HEK293 (cell line): Measurements from ENCODE around the gene PRSS53.

ENCODE experiments used
- CTCF ChIA-PET: fragments of 350-600 bp; formaldehyde crosslinking; extraction: SDS; loops from one replicate; lab custom pipeline; 2021; ENCODE audit warnings: antibody characterized with exemption; lab: Yijun Ruan, JAX
- POLR2A ChIA-PET: fragments of 300-600 bp; formaldehyde crosslinking; extraction: SDS; loops from one replicate; lab custom pipeline; 2020; ENCODE audit warnings: antibody characterized with exemption, inconsistent platforms; lab: Yijun Ruan, JAX
- H3K27ac ChIP-seq: fragments of 200-500 bp; sonication (Bioruptor generic); 2 replicates; pipeline ENCODE4 v1.5.1; 2014; ENCODE audit warnings: low read depth, low read length, control low read depth, inconsistent platforms; ENCODE audit errors: extremely low read depth
- H3K36me3 ChIP-seq, 2 experiments: fragments of 200-500 bp in 1 of 2; sonication (Bioruptor generic) in 1 of 2; 1 replicate in 1 of 2; 2 replicates in 1 of 2; pipeline ENCODE4 v1.5.1; 2014 to 2017; ENCODE audit warnings: inconsistent platforms in 2 of 2, low read length in 2 of 2; ENCODE audit not compliant: control insufficient read depth in 2 of 2, insufficient read depth in 1 of 2
- H3K4me1 ChIP-seq: fragments of 200-500 bp; sonication (Bioruptor generic); 2 replicates; pipeline ENCODE4 v1.5.1; 2014; ENCODE audit warnings: mild to moderate bottlenecking, low read length, inconsistent platforms; ENCODE audit not compliant: control insufficient read depth, insufficient read depth
- H3K4me3 ChIP-seq: 2 replicates; pipeline ENCODE4 v1.5.1; 2011; ENCODE audit warnings: low read depth, mild to moderate bottlenecking, control low read depth, low read length, moderate library complexity
- H3K9me3 ChIP-seq: fragments of 200-500 bp; sonication (Bioruptor generic); 2 replicates; pipeline ENCODE4 v1.5.1; 2014; ENCODE audit warnings: low read depth, low read length, inconsistent platforms; ENCODE audit not compliant: control insufficient read depth, insufficient read depth
- AEBP2 ChIP-seq: fragments of 450-650 bp; formaldehyde crosslinking; IDR thresholded peaks from 2 replicates; pipeline ENCODE4 v1.5.1; 2016; ENCODE audit warnings: missing biosample characterization, missing genetic modification characterization, borderline replicate concordance
- EGR2 ChIP-seq: fragments of 450-650 bp; formaldehyde crosslinking; IDR thresholded peaks from 2 replicates; pipeline ENCODE4 v1.5.1; 2016; ENCODE audit warnings: low read depth, missing biosample characterization, missing genetic modification characterization
- INSM2 ChIP-seq: fragments of 450-650 bp; formaldehyde crosslinking; IDR thresholded peaks from 2 replicates; pipeline ENCODE4 v1.5.1; 2016; ENCODE audit warnings: missing biosample characterization, missing genetic modification characterization
- KLF17 ChIP-seq: fragments of 450-650 bp; formaldehyde crosslinking; IDR thresholded peaks from 2 replicates; pipeline ENCODE4 v1.5.1; 2016; ENCODE audit warnings: missing biosample characterization, missing genetic modification characterization
- KLF9 ChIP-seq: fragments of 450-650 bp; formaldehyde crosslinking; IDR thresholded peaks from 2 replicates; pipeline ENCODE4 v1.5.1; 2016; ENCODE audit warnings: missing biosample characterization, missing genetic modification characterization, low read depth
- REPIN1 ChIP-seq: fragments of 450-650 bp; formaldehyde crosslinking; IDR thresholded peaks from 2 replicates; pipeline ENCODE4 v1.5.1; 2017; ENCODE audit warnings: missing biosample characterization, missing genetic modification characterization, low read depth
- SP2 ChIP-seq: fragments of 450-650 bp; formaldehyde crosslinking; IDR thresholded peaks from 2 replicates; pipeline ENCODE4 v1.5.1; 2016; ENCODE audit warnings: missing biosample characterization, missing genetic modification characterization
- SP3 ChIP-seq: fragments of 450-650 bp; formaldehyde crosslinking; IDR thresholded peaks from 2 replicates; pipeline ENCODE4 v1.5.1; 2016; ENCODE audit warnings: missing biosample characterization, missing genetic modification characterization
- SP7 ChIP-seq: fragments of 450-650 bp; formaldehyde crosslinking; IDR thresholded peaks from 2 replicates; pipeline ENCODE4 v1.5.1; 2016; ENCODE audit warnings: missing biosample characterization, missing genetic modification characterization
- YY1 ChIP-seq: fragments of 450-650 bp; formaldehyde crosslinking; IDR thresholded peaks from 2 replicates; pipeline ENCODE4 v1.5.1; 2018; ENCODE audit warnings: missing biosample characterization, missing genetic modification characterization
- ZBTB17 ChIP-seq: fragments of 450-650 bp; formaldehyde crosslinking; IDR thresholded peaks from 2 replicates; pipeline ENCODE4 v1.5.1; 2016; ENCODE audit warnings: missing biosample characterization, missing genetic modification characterization
- ZBTB8A ChIP-seq: fragments of 450-650 bp; formaldehyde crosslinking; IDR thresholded peaks from 2 replicates; pipeline ENCODE4 v1.5.1; 2016; ENCODE audit warnings: missing biosample characterization, missing genetic modification characterization
- ZFHX2 ChIP-seq: fragments of 450-650 bp; formaldehyde crosslinking; conservative IDR thresholded peaks from 2 replicates; pipeline ENCODE4 v1.5.1; 2016; ENCODE audit warnings: missing biosample characterization, missing genetic modification characterization
- ZIC2 ChIP-seq: fragments of 450-650 bp; formaldehyde crosslinking; IDR thresholded peaks from 2 replicates; pipeline ENCODE4 v1.5.1; 2016; ENCODE audit warnings: missing biosample characterization, missing genetic modification characterization
- ZNF146 ChIP-seq: fragments of 450-650 bp; formaldehyde crosslinking; IDR thresholded peaks from 2 replicates; pipeline ENCODE4 v1.5.1; 2016; ENCODE audit warnings: missing biosample characterization, missing genetic modification characterization
- ZNF155 ChIP-seq: fragments of 450-650 bp; formaldehyde crosslinking; IDR thresholded peaks from 2 replicates; pipeline ENCODE4 v1.5.1; 2016; ENCODE audit warnings: missing biosample characterization, missing genetic modification characterization
- ZNF169 ChIP-seq: fragments of 450-650 bp; formaldehyde crosslinking; IDR thresholded peaks from 2 replicates; pipeline ENCODE4 v1.5.1; 2016; ENCODE audit warnings: missing biosample characterization, missing genetic modification characterization
- ZNF18 ChIP-seq: fragments of 450-650 bp; formaldehyde crosslinking; IDR thresholded peaks from 2 replicates; pipeline ENCODE4 v1.5.1; 2016; ENCODE audit warnings: missing biosample characterization, missing genetic modification characterization
- ZNF302 ChIP-seq: fragments of 450-650 bp; formaldehyde crosslinking; IDR thresholded peaks from 2 replicates; pipeline ENCODE4 v1.5.1; 2016; ENCODE audit warnings: missing biosample characterization, missing genetic modification characterization, low read depth
- ZNF362 ChIP-seq: fragments of 450-650 bp; formaldehyde crosslinking; IDR thresholded peaks from 2 replicates; pipeline ENCODE4 v1.5.1; 2016; ENCODE audit warnings: missing biosample characterization, missing genetic modification characterization
- ZNF449 ChIP-seq: fragments of 450-650 bp; formaldehyde crosslinking; IDR thresholded peaks from 2 replicates; pipeline ENCODE4 v1.5.1; 2017; ENCODE audit warnings: missing biosample characterization, mild to moderate bottlenecking, missing genetic modification characterization, moderate library complexity
- ZNF48 ChIP-seq: fragments of 450-650 bp; formaldehyde crosslinking; IDR thresholded peaks from 2 replicates; pipeline ENCODE4 v1.5.1; 2016; ENCODE audit warnings: missing biosample characterization, missing genetic modification characterization
- ZNF521 ChIP-seq: fragments of 450-650 bp; formaldehyde crosslinking; IDR thresholded peaks from 2 replicates; pipeline ENCODE4 v1.5.1; 2017; ENCODE audit warnings: missing biosample characterization, mild to moderate bottlenecking, missing genetic modification characterization
- ZNF623 ChIP-seq: fragments of 450-650 bp; formaldehyde crosslinking; IDR thresholded peaks from 2 replicates; pipeline ENCODE4 v1.5.1; 2016; ENCODE audit warnings: missing biosample characterization, missing genetic modification characterization
- ZNF629 ChIP-seq: fragments of 450-650 bp; formaldehyde crosslinking; IDR thresholded peaks from 2 replicates; pipeline ENCODE4 v1.5.1; 2017; ENCODE audit warnings: missing biosample characterization, missing genetic modification characterization
- ZNF664 ChIP-seq: fragments of 450-650 bp; formaldehyde crosslinking; IDR thresholded peaks from 2 replicates; pipeline ENCODE4 v1.5.1; 2016; ENCODE audit warnings: missing biosample characterization, missing genetic modification characterization
- ZNF670 ChIP-seq: fragments of 450-650 bp; formaldehyde crosslinking; IDR thresholded peaks from 2 replicates; pipeline ENCODE4 v1.5.1; 2016; ENCODE audit warnings: missing biosample characterization, missing genetic modification characterization, low read depth
- ZNF692 ChIP-seq: fragments of 450-650 bp; formaldehyde crosslinking; IDR thresholded peaks from 2 replicates; pipeline ENCODE4 v1.5.1; 2016; ENCODE audit warnings: missing biosample characterization, missing genetic modification characterization
- ZNF768 ChIP-seq: fragments of 450-650 bp; formaldehyde crosslinking; IDR thresholded peaks from 2 replicates; pipeline ENCODE4 v1.5.1; 2018; ENCODE audit warnings: missing biosample characterization, mild to moderate bottlenecking, missing genetic modification characterization

PRSS53 gene

GRCh38 chr16:31093132-31093703 is 4.5 kb upstream of the PRSS53 start:
- POLR2A ChIA-PET = interaction anchor here (1.1 to 4.0 kb wide), 9 partner anchors 9 to 367 kb away, joined by 3 to 26 read pairs (median 6); partner anchors contain the start of genes ARMC5, FUS, KAT8 and STX4
- CTCF ChIA-PET = interaction anchor here (0.5 to 1.2 kb wide), 2 partner anchors 45 to 61 kb away, joined by 4 to 5 read pairs; no protein-coding TSS in a partner anchor
- Histone ChIP-seq H3K4me1 (peaks cover 3% of the 10 kb centered on the region; the same call in 1 of the 2 replicates), H3K36me3 (peaks cover 0 to 32% of the 10 kb centered on the region in 2 experiments; a peak in 2 of 3 replicates), H3K4me3 (peak overlapping the region; percentile 8), H3K27ac (no peak overlapping the region), H3K9me3 (no peaks in the 10 kb centered on the region)
- TF ChIP-seq ZBTB17 (peak; percentile 26; the same call in 1 of the 2 replicates), ZNF48 (tag by site-specific recombination) (no peak), ZNF623 (tag by site-specific recombination) (no peak), ZFHX2 (tag by site-specific recombination) (no peak), ZNF692 (no peak), ZNF362 (tag by site-specific recombination) (peak; percentile 95), INSM2 (tag by site-specific recombination) (no peak), ZBTB8A (tag by site-specific recombination) (no peak), ZNF146 (tag by site-specific recombination) (no peak), ZNF670 (no peak), SP2 (peak; percentile 51), SP7 (tag by site-specific recombination) (no peak), ZNF521 (tag by site-specific recombination) (no peak), SP3 (tag by site-specific recombination) (peak; percentile 60), KLF17 (tag by site-specific recombination) (no peak), ZNF18 (no peak), REPIN1 (tag by site-specific recombination) (no peak), ZNF768 (tag by site-specific recombination) (no peak), YY1 (tag by site-specific recombination) (no peak), EGR2 (no peak), KLF9 (tag by site-specific recombination) (peak; percentile 44; the same call in 1 of the 2 replicates), AEBP2 (no peak), ZNF155 (tag by site-specific recombination) (no peak), ZNF664 (tag by site-specific recombination) (no peak), ZNF169 (no peak), ZNF302 (tag by site-specific recombination) (no peak), ZNF629 (no peak), ZIC2 (tag by site-specific recombination) (no peak), ZNF449 (tag by site-specific recombination) (no peak)
